ENCODE results near the gene SMIM27. TPM values are rescaled to one million over a fixed set of nuclear protein-coding genes. Genes with fewer than 3 reads are reported as not detected.

Gene SMIM27
- total and polyA plus RNA-seq, 2 of the 4 experiments (the other 2 are of a cell fraction), result 1.1 to 3.4 TPM

GRCh38 chr9:32589083-32589723, 37.1 kb downstream of the SMIM27 start:
- Histone ChIP-seq H3K4ac (ENCODE audit: low read depth, low read length) (no peak overlapping the region), H3K9me3 (ENCODE audit: control insufficient read depth, insufficient read depth, low read length) (no peaks in the 10 kb centered on the region), H3K56ac (ENCODE audit: extremely low read depth, insufficient read depth, low read length) (no peak overlapping the region), H3K18ac (ENCODE audit: low read depth, low read length) (no peak overlapping the region), H3K27me3 (ENCODE audit: control insufficient read depth, insufficient read depth, low read length) (peaks cover 3% of the 10 kb centered on the region; the same call in 1 of the 2 replicates), H3K36me3 (ENCODE audit: control insufficient read depth, insufficient read depth, low read length) (no peaks in the 10 kb centered on the region), H2AK9ac (replicated peaks; ENCODE audit: low read depth, low read length, poor library complexity) (no peak overlapping the region), H2AK5ac (ENCODE audit: low read depth, low read length) (no peak overlapping the region), H2AFZ (replicated peaks; ENCODE audit: low read length, poor library complexity) (no peak overlapping the region), H4K91ac (ENCODE audit: insufficient read depth, low read depth, low read length) (no peak overlapping the region), H2BK5ac (ENCODE audit: low read depth, low read length, poor library complexity, severe bottlenecking) (no peak overlapping the region), H4K5ac (ENCODE audit: low read depth, low read length) (no peak overlapping the region), H2BK20ac (ENCODE audit: low read depth, low read length) (no peak overlapping the region), H3K9me1 (ENCODE audit: insufficient read depth, low read length) (no peaks in the 10 kb centered on the region), H3K9ac (ENCODE audit: low read depth, low read length) (no peak overlapping the region), H4K20me1 (ENCODE audit: insufficient read depth, low read length) (no peaks in the 10 kb centered on the region), H3K4me1 (ENCODE audit: control insufficient read depth, insufficient read depth, low read length) (no peaks in the 10 kb centered on the region), H3K23ac (ENCODE audit: low read depth, low read length) (no peak overlapping the region), H3K4me3 (ENCODE audit: insufficient read depth, low read depth, low read length) (no peak overlapping the region), H3K79me1 (ENCODE audit: low read depth in 1 of 2, low read length in 2 of 2) (no peaks in the 10 kb centered on the region), H4K8ac (ENCODE audit: low read depth in 2 of 2, low read length in 2 of 2) (no peak overlapping the region), H3K27ac (ENCODE audit: insufficient read depth, low read length) (no peak overlapping the region), H2BK15ac (ENCODE audit: low read depth, low read length) (no peak overlapping the region), H2BK120ac (ENCODE audit: low read depth, low read length) (no peak overlapping the region), H3K4me2 (ENCODE audit: low read depth, low read length) (no peak overlapping the region), H3K14ac (replicated peaks; ENCODE audit: low read depth, low read length) (no peak overlapping the region)
- BruUV-seq (replicated peaks), result no TSS peak
- TF ChIP-seq SMC3 (IDR thresholded peaks at IDR 0.05; ENCODE audit: low read depth, low read length), result peak; percentile 55
- TF ChIP-seq CEBPB (IDR thresholded peaks at IDR 0.05; ENCODE audit: low read depth, low read length), result 0 out of 2 replicates have a peak, but pooled peaks have one; percentile 9
- TF ChIP-seq, protein P1, sequence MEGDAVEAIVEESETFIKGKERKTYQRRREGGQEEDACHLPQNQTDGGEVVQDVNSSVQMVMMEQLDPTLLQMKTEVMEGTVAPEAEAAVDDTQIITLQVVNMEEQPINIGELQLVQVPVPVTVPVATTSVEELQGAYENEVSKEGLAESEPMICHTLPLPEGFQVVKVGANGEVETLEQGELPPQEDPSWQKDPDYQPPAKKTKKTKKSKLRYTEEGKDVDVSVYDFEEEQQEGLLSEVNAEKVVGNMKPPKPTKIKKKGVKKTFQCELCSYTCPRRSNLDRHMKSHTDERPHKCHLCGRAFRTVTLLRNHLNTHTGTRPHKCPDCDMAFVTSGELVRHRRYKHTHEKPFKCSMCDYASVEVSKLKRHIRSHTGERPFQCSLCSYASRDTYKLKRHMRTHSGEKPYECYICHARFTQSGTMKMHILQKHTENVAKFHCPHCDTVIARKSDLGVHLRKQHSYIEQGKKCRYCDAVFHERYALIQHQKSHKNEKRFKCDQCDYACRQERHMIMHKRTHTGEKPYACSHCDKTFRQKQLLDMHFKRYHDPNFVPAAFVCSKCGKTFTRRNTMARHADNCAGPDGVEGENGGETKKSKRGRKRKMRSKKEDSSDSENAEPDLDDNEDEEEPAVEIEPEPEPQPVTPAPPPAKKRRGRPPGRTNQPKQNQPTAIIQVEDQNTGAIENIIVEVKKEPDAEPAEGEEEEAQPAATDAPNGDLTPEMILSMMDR (conservative IDR thresholded peaks at IDR 0.05; ENCODE audit: low read depth, low read length), result peak; percentile 55
- no peak for TF ChIP-seq RCOR1 (IDR thresholded peaks at IDR 0.05; ENCODE audit: insufficient replicate concordance, low read length)
- no peak for TF ChIP-seq ELK1 (IDR thresholded peaks at IDR 0.05; ENCODE audit: borderline replicate concordance, low read depth, low read length)
- peak; percentile 52 for TF ChIP-seq RAD21 (IDR thresholded peaks at IDR 0.05; ENCODE audit: low read length)
- in situ Hi-C loops (cut with MboI; ENCODE audit: low sequenced_read_pairs) (no loop called here), intact Hi-C loops (cut with micrococcal nuclease) (loop anchor here (1.0 kb wide), 1 partner anchor 379 kb away; no protein-coding TSS in a partner anchor), dilution Hi-C loops (cut with HindIII; ENCODE audit: low sequenced_read_pairs, unreplicated experiment) (no loop called here)
- DNase-seq (peak; percentile 57), ATAC-seq (ENCODE audit: low read depth) (peak; percentile 87)
- WGBS, 2 experiments (ENCODE audit: extremely low coverage in 2 of 2, insufficient read length in 1 of 2), result 0% methylated on average over 1 of the region's 6 CpGs; no CpG with 5 or more reads in 1 of the 2 experiments
- ChIA-PET CTCF (interaction anchor here (0.6 to 3.3 kb wide), 8 partner anchors 9 to 877 kb away, joined by 3 to 15 read pairs (median 4); no protein-coding TSS in a partner anchor), POLR2A (ENCODE audit: unreplicated experiment) (interaction anchor here (0.6 kb wide), 1 partner anchor 387 kb away, joined by 3 read pairs; no protein-coding TSS in a partner anchor)

Data from IMR-90 (cell line).